ENCODE measurements around the gene TARS1.

DNA sequence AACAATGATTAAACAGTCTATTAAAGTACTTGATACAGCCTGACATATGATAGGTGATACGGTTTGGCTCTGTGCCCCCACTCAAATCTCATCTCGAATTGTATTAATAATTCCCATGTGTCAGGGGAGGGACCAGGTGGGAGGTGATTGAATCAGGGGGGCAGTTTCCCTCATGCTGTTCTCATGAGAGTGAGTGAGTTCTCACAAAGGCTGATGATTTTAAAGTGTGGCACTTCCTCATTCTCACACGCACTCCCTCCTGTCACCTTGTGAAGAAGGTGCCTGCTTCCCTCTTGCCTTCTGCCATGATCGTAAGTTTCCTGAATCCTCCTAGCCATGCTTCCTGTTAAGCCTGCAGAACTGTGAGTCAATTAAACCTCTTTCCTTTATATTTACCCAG is 40.1 kb upstream of the TARS1 start:
- TF ChIP-seq ZNF121 (CRISPR knock-in tag; IDR thresholded peaks at IDR 0.05), result no peak
- TF ChIP-seq NFYB (CRISPR knock-in tag; conservative IDR thresholded peaks at IDR 0.05; ENCODE audit: low read depth), result no peak
- TF ChIP-seq, protein P1, sequence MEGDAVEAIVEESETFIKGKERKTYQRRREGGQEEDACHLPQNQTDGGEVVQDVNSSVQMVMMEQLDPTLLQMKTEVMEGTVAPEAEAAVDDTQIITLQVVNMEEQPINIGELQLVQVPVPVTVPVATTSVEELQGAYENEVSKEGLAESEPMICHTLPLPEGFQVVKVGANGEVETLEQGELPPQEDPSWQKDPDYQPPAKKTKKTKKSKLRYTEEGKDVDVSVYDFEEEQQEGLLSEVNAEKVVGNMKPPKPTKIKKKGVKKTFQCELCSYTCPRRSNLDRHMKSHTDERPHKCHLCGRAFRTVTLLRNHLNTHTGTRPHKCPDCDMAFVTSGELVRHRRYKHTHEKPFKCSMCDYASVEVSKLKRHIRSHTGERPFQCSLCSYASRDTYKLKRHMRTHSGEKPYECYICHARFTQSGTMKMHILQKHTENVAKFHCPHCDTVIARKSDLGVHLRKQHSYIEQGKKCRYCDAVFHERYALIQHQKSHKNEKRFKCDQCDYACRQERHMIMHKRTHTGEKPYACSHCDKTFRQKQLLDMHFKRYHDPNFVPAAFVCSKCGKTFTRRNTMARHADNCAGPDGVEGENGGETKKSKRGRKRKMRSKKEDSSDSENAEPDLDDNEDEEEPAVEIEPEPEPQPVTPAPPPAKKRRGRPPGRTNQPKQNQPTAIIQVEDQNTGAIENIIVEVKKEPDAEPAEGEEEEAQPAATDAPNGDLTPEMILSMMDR (IDR thresholded peaks at IDR 0.05), result no peak
- TF ChIP-seq ZNF263 (CRISPR knock-in tag; IDR thresholded peaks at IDR 0.05; ENCODE audit: low read depth), result no peak
- TF ChIP-seq GRHL2 (CRISPR knock-in tag; IDR thresholded peaks at IDR 0.05; ENCODE audit: insufficient replicate concordance, severe bottlenecking), result no peak
- TF ChIP-seq HMGXB4 (CRISPR knock-in tag; IDR thresholded peaks at IDR 0.05), result no peak
- TF ChIP-seq, protein P2, sequence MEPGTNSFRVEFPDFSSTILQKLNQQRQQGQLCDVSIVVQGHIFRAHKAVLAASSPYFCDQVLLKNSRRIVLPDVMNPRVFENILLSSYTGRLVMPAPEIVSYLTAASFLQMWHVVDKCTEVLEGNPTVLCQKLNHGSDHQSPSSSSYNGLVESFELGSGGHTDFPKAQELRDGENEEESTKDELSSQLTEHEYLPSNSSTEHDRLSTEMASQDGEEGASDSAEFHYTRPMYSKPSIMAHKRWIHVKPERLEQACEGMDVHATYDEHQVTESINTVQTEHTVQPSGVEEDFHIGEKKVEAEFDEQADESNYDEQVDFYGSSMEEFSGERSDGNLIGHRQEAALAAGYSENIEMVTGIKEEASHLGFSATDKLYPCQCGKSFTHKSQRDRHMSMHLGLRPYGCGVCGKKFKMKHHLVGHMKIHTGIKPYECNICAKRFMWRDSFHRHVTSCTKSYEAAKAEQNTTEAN (CRISPR knock-in tag; IDR thresholded peaks at IDR 0.05), result no peak
- TF ChIP-seq E2F4 (CRISPR knock-in tag; IDR thresholded peaks at IDR 0.05; ENCODE audit: borderline replicate concordance, low read depth), result no peak
- TF ChIP-seq ZBTB21 (CRISPR knock-in tag; IDR thresholded peaks at IDR 0.05; ENCODE audit: borderline replicate concordance), result no peak
- no peak for TF ChIP-seq IRF2 (CRISPR knock-in tag; IDR thresholded peaks at IDR 0.05; ENCODE audit: borderline replicate concordance, low read depth)
- no peak for TF ChIP-seq JUN (CRISPR knock-in tag; IDR thresholded peaks at IDR 0.05)
- no peak for TF ChIP-seq ZNF423 (CRISPR knock-in tag; IDR thresholded peaks at IDR 0.05)

Measured in WTC11 (cell line).